Ishikawa (cell line): ENCODE measurements around the gene GAPVD1.

ENCODE experiments used
- CEBPB ChIP-seq: IDR thresholded peaks from 2 replicates; pipeline ENCODE4 v1.6.1; 2012
- CREB1 ChIP-seq: IDR thresholded peaks from 2 replicates; pipeline ENCODE4 v1.6.1; 2012; ENCODE audit warnings: low read depth

GRCh38 chr9:125276771-125277170 lies 15.1 kb downstream of the GAPVD1 start:
- TF ChIP-seq CREB1 (no peak), CEBPB (no peak)
